ENCODE data around the gene CPEB1.
"Not testable (repeated sequence)": the region's sequence is repeated elsewhere in the genome, so short reads cannot be mapped to it uniquely, and the experiment has no call there.

The CPEB1 gene

DNA sequence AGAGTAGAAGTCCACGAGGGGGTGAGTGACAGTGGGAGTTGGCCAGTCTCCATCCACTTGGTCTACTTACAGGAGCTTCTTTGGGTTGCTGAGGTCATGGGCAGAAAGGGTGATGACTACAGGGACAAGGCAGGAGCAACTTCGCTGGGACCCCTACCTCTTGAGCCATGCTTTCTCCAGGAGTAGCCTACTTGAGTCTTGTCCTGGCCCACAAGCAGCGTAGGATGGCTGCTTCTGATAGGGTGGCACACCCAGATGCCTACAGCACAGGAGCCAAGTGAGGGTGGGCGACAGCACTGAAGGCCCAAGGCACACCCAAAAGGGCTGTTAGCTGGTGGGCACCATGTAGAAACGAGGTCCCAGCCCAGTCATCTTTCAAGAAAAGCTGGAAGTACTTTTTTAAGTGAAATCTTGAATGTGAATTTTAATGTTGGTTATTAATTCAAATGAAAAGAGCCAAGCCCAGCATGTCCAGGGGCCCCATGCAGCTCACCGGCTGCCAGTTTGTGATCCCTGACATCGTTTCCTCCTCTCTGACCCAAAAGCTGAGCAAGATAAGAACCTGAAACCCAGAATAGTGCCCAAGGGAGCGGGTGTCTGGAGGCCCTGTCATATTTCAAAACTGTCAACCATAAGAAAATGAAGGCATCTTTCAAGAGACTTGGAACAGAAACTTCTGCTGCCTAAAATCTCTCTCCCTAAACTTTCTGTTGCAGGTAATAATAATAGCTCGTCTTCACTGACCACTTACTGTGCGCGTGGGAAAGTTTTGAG lies 2.2 kb upstream of the CPEB1 start:
- DNase-seq, result peak in 1 of 58 donors; percentile 12

DNA sequence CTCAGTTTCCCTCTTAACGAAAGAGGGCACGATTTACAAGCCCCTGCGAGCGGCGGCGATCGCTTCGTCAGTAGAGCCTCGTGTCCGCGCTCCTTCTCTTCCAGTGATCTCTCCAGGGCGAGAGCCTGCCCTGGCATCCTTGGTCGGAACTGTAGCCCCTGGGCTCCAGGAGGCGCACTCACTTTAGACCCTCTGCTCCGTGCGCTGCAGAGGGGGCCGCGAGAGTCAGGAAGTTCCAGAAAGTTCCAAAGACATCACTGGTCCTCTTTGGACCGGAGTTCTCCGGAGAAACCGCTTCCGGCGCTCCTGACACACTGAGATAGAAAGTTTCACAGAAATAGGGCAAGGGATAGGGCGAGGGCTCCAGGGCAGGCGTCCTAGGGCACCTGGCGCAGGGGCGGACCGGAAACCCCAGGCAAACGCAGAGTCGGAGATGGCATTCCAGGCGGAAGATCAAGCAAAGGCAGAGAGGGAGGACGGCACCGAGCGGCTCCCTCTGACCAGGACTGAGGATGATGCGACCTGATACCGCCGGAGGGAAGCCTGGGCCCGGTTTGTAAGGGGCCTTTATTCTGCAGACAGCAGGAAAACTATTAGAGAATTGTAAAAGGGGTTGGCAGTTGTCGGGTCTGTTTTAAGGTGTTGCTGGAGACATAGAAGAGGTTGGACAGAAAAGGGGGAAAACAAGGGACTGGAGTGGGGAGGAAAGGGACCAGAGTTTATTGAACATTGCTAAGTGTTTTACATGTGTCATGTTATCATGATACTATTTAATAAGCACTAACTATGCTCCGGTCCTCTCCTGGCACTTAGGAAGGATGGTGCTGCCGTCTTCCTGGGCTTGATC lies 1.3 kb upstream of the CPEB1 start:
- DNase-seq, result peak in 10 of 58 donors; percentile 29 to 58 (median 38)

DNA sequence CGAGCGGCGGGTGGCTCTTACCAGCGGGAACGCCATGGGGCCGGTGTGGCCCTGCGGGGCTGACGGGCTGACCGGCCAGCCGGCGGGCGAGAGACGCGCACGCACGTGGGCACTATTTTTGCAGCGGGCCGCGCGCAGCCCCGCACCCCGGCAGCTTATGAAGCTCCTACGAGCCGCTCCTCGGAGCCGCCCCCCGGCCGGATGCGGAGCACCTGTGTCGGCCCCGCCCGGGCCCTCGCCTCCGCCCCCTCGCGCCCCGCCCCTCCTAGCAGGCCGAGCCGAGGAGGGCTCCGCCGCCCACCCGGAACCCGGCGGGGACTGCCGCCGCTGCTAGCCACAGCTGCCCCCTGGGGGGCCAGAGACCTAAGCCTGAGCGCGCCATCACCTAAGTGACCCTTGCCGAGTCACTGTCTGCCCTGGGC lies 683 bp upstream of the CPEB1 start:
- DNase-seq, result peak in 3 of 58 donors; percentile 38 to 60 (median 43)

DNA sequence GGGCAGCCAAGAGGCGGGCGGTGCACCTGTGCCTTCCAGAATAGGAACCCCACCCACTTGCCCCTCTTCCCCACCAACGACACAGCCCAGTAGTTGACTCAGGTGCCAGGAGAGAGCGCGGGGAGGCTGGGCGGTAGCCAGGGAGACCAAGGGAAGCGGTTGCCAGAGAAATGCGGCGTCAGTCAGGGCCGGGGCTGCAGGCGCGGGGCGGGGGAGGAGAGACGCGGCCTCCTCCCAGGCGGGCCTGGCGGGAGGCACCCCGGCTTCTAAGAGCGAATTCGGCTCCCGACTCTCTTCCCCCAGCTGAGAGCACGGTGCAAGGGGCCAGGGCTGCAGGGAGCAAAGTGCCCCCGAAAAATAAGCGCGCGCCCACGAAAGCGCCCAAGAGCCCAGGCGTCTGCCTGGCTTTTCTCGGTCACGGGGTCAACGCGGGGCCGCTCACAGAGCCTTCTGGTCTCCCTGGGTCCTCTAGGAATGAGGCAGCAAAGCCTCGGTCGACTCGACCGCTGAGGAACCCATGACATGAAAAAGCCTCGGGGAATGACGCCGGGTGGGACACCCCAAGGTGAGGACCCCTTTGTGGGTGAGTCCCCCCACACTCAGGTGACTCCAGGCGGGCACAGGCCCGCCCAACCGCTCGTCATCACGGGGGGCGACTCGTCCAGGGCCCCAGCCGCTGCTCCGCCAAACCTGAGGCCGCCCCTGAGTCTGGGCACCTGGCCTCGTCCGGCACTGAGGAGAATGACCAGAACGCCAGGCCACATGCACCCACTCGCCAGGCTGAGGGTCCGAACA lies 716 bp downstream of the CPEB1 start:
- peak in 28 of 58 donors; percentile 7 to 60 (median 35) for DNase-seq

DNA sequence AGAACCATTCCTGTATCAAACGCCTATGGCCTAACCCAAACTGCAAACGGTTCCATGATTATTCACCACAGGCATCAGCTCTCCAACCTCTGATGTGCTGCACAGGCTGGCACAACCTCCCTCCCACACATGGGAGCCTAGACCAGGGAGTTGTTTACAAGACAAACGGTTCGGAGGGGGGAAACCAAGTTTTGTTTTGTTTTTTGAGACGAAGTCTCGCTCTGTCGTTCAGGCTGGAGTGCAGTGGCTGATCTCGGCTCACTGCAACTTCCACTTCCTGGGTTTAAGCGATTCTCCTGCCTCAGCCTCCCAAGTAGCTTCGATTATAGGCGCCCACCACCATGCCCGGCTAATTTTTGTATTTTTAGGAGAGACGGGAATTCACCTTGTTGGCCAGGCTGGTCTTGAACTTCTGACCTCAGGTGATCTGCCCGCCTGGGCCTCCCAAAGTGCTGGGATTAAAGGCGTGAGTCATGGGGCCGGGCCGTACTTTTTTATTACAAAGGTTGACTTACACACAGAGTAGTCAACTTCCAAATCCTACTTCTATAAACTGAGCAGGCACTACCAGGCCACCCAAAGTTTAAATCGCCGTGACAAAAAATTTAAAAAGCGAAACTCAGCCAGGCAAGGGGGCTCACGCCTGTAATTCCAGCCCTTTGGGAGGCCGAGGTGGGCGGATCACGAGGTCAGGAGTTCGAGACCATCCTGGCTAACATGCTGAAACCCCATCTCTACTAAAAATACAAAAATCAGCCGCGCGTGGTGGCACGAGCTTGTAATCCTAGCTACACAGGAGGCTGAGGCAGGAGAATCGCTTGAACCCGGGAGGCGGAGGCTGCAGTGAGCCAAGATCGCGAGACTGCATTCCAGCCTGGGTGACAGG lies 2.0 kb downstream of the CPEB1 start:
- DNase-seq, result not testable (repeated sequence)

DNA sequence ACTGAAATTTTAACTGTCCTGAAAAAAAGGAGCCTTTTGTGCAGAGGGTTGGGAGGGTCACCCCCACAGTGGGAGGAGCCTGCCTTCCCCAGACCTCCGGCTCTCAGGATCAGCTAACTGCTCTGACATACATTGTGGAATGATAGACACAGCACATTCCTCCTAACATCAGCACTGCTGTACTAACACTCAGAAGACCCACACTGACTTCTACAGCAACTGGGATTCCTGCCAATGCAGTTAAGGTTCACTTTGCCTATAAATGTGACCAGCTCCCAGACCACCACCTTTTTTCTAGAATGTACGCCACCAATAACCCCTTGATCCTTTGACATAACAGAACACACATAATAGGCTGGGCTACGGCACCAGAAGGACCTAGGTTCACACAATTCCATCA lies 3.2 kb downstream of the CPEB1 start:
- DNase-seq, result peak in 1 of 58 donors; percentile 8

DNA sequence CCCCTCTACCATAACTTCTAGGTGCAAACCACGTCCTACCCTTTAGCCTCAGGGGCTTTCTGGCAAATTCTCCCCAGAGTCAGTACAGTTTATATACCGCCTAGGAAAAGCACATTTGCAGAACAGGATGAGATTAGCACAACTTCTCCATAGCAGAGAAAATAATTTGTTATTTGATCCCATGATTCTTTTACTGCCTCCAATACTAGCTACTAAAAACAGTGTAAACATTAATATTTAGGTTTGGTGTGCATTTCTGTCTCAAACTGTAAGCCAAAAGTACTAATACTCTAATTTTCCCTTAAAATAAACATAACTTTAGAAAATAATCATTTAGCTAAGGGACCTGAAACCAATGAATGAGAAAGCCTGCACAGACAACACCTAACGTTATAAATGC lies 4.5 kb downstream of the CPEB1 start:
- DNase-seq, result no peak

DNA sequence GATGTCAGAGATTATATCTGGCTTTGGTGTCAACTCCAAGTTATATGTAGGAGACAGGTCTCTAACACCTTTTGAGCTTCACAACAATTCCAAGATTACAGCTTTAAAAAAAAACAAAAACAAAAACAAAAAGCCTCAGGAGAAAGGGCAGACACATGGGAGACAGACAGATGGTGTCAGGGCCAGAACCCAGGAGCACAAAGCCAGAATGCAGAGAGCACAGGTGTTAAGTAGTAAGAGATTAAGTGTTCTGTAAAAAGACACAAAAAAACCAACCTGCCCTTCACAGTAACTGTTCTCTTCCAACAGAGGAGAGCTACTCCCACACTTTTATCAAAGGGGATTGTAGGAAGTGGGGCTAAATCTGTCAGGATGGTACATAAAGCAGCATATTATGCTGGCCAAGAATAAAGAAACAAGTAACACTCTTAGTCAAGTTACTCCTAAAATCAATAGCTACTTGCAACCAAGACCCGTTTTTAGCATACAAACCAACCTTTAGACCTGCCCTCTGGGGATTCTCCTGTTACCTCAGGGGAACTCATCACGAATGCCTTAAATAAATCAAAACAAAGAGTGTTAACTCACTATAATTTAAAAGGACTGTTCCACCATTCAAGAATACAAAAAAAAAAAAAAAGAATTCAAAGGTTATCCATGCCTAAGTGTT lies 5.9 kb downstream of the CPEB1 start:
- DNase-seq, result no peak

DNA sequence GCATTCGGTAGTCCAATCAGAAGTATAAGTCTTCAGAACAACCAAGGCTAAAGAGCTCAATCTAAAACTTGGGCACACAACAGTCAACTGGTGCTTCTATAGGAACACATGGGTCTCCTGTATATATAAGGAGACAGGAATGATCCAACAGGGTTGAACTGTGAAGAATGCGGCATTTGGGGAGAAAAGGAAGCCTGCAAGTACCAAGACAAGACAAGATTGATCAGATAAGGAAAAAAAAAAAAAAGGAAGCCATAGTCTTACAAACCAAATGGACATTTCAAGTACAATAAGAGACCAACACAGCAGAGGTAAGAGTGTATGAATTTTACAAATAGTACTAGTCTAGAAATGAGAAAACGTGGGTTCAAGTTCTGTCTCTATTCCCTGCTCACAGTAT lies 6.5 kb downstream of the CPEB1 start:
- DNase-seq, result no peak

DNA sequence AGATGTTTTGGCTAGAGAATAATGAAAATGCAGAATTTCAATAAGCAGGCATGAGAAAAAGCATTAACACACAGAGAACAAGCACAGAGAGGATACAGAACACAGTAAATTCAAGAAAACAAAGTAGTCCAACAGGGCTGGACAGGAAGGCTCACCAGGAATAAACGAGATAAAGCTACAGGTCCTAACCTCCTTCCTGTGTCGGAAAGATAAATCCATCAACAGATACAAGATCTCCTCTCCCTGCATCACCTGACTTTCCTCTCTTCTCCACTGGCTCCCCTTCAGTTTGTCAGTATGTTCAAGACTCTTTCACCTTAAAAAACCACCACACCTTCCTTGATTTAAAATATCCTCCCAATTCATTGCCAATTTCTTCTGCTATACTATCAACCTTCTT lies 11.4 kb downstream of the CPEB1 start:
- DNase-seq, result no peak

DNA sequence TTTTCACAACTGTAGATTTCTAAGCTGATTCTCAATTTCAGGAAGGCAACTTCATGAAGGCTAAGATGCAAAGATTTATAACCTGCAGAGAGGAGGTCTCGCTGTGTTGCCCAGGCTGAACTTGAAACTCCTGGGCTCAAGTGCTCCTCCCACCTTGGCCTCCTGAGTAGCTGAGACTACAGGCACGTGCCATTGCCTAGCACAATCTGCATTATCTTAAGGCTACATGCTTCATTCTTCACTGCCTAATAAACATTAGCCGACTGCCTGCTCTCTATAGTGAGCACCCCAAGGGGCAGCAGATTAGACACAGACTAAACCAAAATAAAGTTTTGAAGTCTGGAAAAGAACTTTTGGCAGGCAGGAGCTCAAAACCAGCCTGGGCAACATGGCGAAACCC lies 17.1 kb downstream of the CPEB1 start:
- no peak for DNase-seq

DNA sequence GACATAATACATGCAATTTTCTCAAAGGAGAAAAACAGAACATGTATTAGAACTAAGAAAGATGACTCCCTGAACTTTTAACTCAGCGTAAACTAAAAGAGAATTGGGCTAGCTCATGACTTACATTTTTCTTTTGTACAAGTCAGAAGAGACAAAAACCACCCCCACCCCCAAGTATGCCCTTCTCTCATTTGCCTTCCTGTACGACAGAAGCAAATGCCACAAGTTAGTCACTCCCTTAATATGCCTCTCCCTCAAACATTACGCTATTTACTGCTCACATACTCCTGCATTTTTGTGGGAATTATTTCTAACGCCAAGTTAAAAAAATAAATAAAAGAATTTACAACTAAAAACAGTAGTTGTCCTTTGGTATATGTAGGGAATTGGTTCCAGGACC lies 22.0 kb downstream of the CPEB1 start:
- DNase-seq, result no peak

DNA sequence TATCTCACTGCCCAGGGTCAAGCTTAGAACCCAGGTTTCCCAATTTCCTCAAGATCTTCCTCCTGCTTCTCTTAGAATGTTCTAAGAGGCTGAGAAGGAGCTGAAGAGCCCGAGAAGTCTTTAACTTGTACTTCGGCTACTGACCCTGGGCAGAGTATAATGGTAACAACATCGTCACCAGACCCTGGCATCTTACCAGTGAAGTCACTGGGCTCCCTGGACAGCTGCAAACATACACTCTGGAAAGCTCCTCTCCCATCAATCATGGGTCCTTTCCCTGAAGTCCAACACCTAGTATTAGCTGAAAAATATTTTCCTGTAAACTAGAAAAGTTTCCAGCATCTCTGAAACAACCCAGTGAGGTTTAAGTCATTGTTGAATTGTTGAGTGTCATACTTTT lies 22.7 kb downstream of the CPEB1 start:
- no peak for DNase-seq

DNA sequence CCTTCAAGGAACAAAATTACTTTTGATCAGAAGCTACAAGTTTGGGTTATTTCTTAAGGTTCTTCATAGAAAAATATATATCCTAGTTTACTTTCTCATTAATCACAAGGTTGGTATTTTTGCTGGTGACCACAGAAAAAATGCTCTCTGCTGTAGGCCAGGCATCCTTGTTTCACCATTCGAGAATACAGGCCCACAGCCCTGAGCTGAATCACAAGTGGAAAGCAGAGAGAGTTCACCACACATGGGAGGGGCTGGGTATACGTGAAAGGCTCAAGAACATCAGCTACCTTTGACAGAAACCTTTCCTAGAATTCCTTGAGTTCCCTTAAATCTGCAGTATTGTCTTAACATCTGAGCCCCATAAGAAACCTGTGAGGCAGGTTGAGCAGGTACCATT lies 23.2 kb downstream of the CPEB1 start:
- no peak for DNase-seq

DNA sequence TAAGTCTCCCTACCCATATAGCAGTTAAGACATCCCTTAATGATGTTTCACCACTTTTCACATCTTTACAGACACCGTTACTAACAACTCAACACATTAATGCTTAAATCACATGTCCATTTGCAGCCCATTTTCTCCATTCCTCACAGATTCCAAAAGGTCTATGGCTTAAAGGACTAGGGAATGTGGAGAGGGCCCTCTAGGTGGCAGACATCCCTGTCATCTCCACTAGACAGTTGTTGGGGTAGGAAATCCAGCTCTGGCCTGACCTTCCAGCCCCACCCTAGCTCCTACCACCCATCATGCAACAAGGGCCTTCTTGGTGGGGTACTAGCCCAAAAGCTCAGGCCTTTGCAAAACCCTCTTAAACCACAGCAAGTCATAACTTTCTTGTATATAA lies 25.2 kb downstream of the CPEB1 start:
- DNase-seq, result no peak

DNA sequence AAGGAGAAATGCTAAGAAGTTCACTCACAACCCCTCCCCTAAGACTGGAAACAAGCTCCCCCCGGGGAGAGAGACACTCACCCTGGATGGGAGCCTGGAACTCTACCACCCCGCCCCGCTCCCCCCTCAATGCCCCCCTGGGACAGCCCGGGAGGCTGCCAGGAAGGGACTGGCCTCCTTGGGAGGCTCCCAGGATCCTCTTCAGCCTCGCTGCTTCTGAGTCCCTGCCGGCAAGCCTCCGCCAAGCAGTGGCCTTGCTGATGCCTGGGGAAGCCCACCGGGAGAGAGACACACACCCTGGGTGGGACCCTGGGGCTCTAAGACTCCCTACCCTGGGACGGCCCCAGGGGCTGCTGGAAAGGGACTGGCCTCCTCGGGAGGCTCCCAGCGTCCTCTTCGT lies 33.4 kb downstream of the CPEB1 start:
- DNase-seq, result peak in 4 of 58 donors; percentile 0 to 8 (median 2)

DNA sequence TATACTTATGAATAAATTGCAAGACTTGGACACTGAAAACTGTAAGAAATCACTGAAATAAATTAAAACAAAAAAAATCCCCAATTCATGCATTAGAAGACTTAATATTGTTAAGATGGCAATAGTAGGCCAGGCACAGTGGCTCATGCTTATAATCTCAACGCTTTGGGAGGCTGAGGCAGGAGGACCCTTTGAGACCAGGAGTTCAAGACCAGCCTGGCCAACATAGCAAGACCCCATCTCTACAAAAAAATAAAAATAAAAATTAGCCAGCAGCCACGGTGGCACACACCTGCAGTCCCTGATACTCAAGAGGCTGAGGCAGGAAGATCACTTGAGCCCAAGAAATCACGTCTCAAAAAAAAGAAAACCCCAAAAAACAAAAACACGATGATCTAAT lies 35.8 kb downstream of the CPEB1 start:
- DNase-seq, result no peak

DNA sequence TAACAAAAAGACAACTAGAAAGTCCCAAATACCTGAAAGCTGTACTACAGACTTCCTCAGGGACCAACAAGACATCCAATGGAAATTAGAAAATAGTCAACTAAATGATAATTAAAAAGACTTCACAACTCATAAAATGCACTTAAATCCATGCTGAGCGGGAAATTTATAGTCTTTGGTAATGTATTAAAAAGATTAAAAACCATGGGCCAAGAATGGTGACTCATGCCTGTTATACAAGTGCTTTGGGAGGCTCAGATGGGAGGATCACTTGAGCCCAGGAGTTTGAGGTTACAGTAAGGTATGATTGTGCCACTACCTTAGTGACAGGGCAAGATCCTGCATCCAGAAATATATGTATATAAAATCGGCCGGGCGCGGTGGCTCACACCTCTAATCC lies 45.0 kb downstream of the CPEB1 start:
- no peak for DNase-seq

DNA sequence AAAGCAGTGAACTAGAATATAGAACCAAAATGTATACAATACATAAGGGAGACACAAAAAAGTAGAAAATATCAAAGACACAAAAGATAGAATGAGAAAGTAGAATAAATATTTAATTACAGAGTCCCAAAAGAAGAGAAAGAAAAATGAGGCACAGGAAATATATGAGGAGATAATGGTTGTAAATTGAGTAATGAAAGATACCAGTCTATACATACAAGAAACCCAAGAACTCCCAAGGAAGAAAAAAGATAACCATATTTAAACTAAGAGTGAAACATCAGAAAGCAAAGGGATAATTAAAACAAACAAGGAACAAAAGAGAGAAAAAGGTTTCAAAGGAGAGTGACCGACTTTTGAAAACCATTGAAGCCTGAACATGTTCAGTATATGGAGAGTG lies 47.3 kb downstream of the CPEB1 start:
- no peak for DNase-seq

DNA sequence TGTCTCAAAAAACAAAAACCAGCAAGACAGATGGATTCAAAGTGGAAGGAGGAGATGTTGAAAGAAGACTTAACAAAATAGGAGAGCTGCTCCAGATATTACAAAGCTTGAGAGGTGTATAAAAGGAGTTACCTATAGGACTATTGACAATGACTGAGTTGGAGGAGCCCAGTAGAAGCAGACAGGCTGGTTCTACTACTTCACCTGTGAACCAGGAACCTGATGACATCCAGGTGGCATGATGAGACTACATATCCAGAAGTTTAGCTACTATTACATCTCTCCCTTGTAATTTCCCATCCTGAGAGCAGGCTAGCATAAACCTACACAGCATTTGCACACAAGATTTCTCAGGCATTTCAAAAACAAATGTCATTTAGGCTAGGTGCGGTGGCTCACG lies 49.3 kb downstream of the CPEB1 start:
- no peak for DNase-seq

Measured in anterior cingulate cortex (tissue), 58 donors.